K562 (cell line): ENCODE results near the gene ARHGAP12. TPM values are rescaled to one million over a fixed set of nuclear protein-coding genes. Genes with fewer than 3 reads are reported as not detected.

Experiments used
- BCOR ChIP-seq: fragments of 450-650 bp; IDR thresholded peaks from 2 replicates; pipeline ENCODE4 v1.6.1; 2016
- CBX5 ChIP-seq: IDR thresholded peaks from 2 replicates; pipeline ENCODE4 v1.6.1; 2014; ENCODE audit warnings: low read depth, borderline replicate concordance
- CHD4 ChIP-seq: fragments of 200-600 bp; sonication (generic); IDR thresholded peaks from 3 replicates; pipeline ENCODE4 v1.6.1; 2012; ENCODE audit warnings: low read depth, mild to moderate bottlenecking, mixed read lengths, low read length, inconsistent platforms; ENCODE audit not compliant: insufficient read depth, insufficient replicate concordance, poor library complexity, severe bottlenecking
- CXXC5 ChIP-seq: fragments of 250-450 bp; sonication (Bioruptor Pico); IDR thresholded peaks from 2 replicates; pipeline ENCODE4 v1.8.0; 2022; ENCODE audit warnings: inconsistent platforms, mild to moderate bottlenecking, moderate library complexity
- EP400 ChIP-seq: fragments of 450-650 bp; IDR thresholded peaks from 2 replicates; pipeline ENCODE4 v1.6.1; 2017; ENCODE audit warnings: antibody characterized with exemption, mild to moderate bottlenecking, moderate library complexity
- FUS ChIP-seq: fragments of 200-400 bp; formaldehyde crosslinking; optimal IDR thresholded peaks from 2 replicates; pipeline ENCODE3; 2017; ENCODE audit warnings: low read depth, low read length
- HDAC1 ChIP-seq, 2 experiments: fragments of 450-650 bp; IDR thresholded peaks; 2 replicates each; pipeline ENCODE4 v1.6.1; 2016 to 2017; ENCODE audit warnings: inconsistent platforms in 1 of 2, mild to moderate bottlenecking in 1 of 2, moderate library complexity in 1 of 2
- HIVEP1 ChIP-seq: fragments of 250-450 bp; sonication (Bioruptor Pico); IDR thresholded peaks from 2 replicates; pipeline ENCODE4 v1.4.0; 2020; ENCODE audit warnings: mild to moderate bottlenecking
- KAT7 ChIP-seq: sonication (generic); formaldehyde crosslinking; IDR thresholded peaks from 2 replicates; pipeline ENCODE4 v1.8.0; 2022; ENCODE audit warnings: missing genetic modification reagents, mild to moderate bottlenecking, borderline replicate concordance
- KLF13 ChIP-seq: fragments of 450-650 bp; IDR thresholded peaks from 2 replicates; pipeline ENCODE4 v1.6.1; 2016; ENCODE audit warnings: missing genetic modification characterization, low read depth, mild to moderate bottlenecking, missing compliant biosample characterization, moderate library complexity, borderline replicate concordance
- LARP7 ChIP-seq: fragments of 450-650 bp; IDR thresholded peaks from 2 replicates; pipeline ENCODE4 v1.6.1; 2016
- PHF20 ChIP-seq: fragments of 450-650 bp; IDR thresholded peaks from 2 replicates; pipeline ENCODE4 v1.6.1; 2018; ENCODE audit not compliant: partially characterized antibody
- POLR2G ChIP-seq: fragments of 200-400 bp; formaldehyde crosslinking; IDR thresholded peaks from 2 replicates; pipeline ENCODE4 v1.6.1; 2017; ENCODE audit warnings: low read depth, mild to moderate bottlenecking, antibody characterized with exemption, low read length, moderate library complexity
- PTTG1 ChIP-seq: fragments of 450-650 bp; IDR thresholded peaks from 2 replicates; pipeline ENCODE4 v1.6.1; 2016; ENCODE audit warnings: low read depth, mild to moderate bottlenecking, missing genetic modification characterization, missing compliant biosample characterization
- PYGO2 ChIP-seq: fragments of 450-650 bp; IDR thresholded peaks from 2 replicates; pipeline ENCODE4 v1.6.1; 2016; ENCODE audit warnings: mild to moderate bottlenecking, missing genetic modification characterization, moderate library complexity, missing compliant biosample characterization
- RBM39 ChIP-seq: fragments of 200-400 bp; formaldehyde crosslinking; optimal IDR thresholded peaks from 2 replicates; pipeline ENCODE3; 2018; ENCODE audit warnings: low read depth, low read length
- SIN3B ChIP-seq: fragments of 450-650 bp; IDR thresholded peaks from 2 replicates; pipeline ENCODE4 v1.6.1; 2017; ENCODE audit warnings: low read depth, mild to moderate bottlenecking, moderate library complexity
- ZNF584 ChIP-seq: fragments of 200-800 bp; sonication (Bioruptor generic); IDR thresholded peaks from 2 replicates; pipeline ENCODE4 v1.6.1; 2016; ENCODE audit warnings: low read depth, mild to moderate bottlenecking, missing genetic modification characterization, missing compliant biosample characterization
- polyA plus RNA-seq, 8 experiments: library from polyadenylated mRNA; depleted of rRNA in 4 of 8; stranded (reverse) in 5 of 8; unstranded in 3 of 8; fragments of >200 nt; fragmentation: Nextera tagmentation in 2 of 8; fragmentation: Illumina TruSeq in 1 of 8; extraction: Ambion mirVana in 2 of 8; extraction: Trizol in 1 of 8; gene quantifications; 2 replicates each; pipeline versions ENCODE4 v1.2.1 to v1.2.3, GENCODE V29; 2011 to 2014; ENCODE audit warnings: inconsistent platforms in 1 of 8, missing spikeins in 1 of 8
- total RNA-seq, 7 experiments: library from RNA; depleted of rRNA in 6 of 7; stranded (reverse); fragments of >200 nt in 6 of 7; fragmentation: Illumina TruSeq in 2 of 7; extraction: Trizol in 2 of 7; gene quantifications; 2 replicates each; pipeline versions ENCODE4 v1.2.1 to v1.2.3, GENCODE V29; 2011 to 2021; ENCODE audit warnings: low replicate concordance in 1 of 7
- TF ChIP-seq, protein P1 (sequence below): fragments of 450-650 bp; IDR thresholded peaks from 2 replicates; pipeline ENCODE4 v1.6.1; 2016; ENCODE audit warnings: low read depth
- TF ChIP-seq, protein P2 (sequence below): fragments of 450-650 bp; formaldehyde crosslinking; IDR thresholded peaks from 2 replicates; pipeline ENCODE4 v1.4.0; 2022; ENCODE audit warnings: mild to moderate bottlenecking, moderate library complexity
- TF ChIP-seq, protein P3 (sequence below): fragments of 250-450 bp; sonication (Bioruptor Pico); IDR thresholded peaks from 2 replicates; pipeline ENCODE4 v1.5.0; 2021

The ARHGAP12 gene
- total and polyA plus RNA-seq, 9 of the 15 experiments (the other 6 are each of a cell fraction or from before 2014, with no cell fraction given): 4.4 to 18.7 (median 10.1) TPM

DNA sequence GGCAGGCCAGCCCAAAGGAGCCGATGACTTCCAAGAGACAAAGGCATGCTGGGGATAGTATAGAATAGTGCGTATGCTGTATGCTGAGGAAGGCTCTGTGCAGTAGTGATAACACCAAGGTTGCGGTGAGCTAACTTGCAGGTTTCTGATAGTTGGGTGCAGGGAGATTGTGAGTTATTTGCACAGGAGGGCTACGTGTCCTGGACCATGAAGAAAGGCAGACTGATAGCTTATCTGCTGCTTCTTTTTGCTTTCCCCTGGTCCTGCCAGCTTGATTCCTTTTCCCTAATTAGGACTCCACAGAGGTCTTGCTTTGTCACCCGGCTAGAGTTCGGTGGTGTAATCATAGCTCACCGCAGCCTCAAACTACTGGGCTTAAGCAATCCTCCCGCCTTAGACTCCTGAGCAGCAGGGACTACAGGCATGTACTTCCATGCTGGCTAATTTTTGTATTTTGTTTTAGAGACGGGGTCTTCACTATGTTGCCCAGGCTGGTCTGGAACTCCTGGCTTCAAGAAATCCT, 43.9 kb upstream of the ARHGAP12 start (continued):
- TF ChIP-seq, protein P1, sequence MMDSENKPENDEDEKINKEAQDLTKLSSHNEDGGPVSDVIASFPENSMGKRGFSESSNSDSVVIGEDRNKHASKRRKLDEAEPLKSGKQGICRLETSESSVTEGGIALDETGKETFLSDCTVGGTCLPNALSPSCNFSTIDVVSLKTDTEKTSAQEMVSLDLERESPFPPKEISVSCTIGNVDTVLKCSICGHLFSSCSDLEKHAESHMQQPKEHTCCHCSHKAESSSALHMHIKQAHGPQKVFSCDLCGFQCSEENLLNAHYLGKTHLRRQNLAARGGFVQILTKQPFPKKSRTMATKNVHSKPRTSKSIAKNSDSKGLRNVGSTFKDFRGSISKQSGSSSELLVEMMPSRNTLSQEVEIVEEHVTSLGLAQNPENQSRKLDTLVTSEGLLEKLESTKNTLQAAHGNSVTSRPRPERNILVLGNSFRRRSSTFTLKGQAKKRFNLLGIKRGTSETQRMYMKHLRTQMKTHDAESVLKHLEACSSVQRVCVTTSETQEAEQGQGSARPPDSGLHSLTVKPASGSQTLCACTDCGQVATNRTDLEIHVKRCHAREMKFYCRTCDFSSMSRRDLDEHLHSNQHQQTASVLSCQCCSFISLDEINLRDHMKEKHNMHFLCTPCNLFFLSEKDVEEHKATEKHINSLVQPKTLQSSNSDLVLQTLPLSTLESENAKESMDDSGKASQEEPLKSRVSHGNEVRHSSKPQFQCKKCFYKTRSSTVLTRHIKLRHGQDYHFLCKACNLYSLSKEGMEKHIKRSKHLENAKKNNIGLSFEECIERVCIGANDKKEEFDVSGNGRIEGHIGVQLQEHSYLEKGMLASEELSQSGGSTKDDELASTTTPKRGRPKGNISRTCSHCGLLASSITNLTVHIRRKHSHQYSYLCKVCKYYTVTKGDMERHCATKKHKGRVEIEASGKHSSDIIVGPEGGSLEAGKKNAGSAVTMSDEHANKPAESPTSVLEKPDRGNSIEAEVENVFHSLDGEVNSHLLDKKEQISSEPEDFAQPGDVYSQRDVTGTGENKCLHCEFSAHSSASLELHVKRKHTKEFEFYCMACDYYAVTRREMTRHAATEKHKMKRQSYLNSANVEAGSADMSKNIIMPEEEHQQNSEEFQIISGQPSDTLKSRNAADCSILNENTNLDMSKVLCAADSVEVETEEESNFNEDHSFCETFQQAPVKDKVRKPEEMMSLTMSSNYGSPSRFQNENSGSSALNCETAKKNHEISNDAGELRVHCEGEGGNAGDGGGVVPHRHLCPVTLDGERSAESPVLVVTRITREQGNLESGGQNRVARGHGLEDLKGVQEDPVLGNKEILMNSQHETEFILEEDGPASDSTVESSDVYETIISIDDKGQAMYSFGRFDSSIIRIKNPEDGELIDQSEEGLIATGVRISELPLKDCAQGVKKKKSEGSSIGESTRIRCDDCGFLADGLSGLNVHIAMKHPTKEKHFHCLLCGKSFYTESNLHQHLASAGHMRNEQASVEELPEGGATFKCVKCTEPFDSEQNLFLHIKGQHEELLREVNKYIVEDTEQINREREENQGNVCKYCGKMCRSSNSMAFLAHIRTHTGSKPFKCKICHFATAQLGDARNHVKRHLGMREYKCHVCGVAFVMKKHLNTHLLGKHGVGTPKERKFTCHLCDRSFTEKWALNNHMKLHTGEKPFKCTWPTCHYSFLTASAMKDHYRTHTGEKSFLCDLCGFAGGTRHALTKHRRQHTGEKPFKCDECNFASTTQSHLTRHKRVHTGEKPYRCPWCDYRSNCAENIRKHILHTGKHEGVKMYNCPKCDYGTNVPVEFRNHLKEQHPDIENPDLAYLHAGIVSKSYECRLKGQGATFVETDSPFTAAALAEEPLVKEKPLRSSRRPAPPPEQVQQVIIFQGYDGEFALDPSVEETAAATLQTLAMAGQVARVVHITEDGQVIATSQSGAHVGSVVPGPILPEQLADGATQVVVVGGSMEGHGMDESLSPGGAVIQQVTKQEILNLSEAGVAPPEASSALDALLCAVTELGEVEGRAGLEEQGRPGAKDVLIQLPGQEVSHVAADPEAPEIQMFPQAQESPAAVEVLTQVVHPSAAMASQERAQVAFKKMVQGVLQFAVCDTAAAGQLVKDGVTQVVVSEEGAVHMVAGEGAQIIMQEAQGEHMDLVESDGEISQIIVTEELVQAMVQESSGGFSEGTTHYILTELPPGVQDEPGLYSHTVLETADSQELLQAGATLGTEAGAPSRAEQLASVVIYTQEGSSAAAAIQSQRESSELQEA: no peak
- TF ChIP-seq PTTG1 (tag): no peak
- TF ChIP-seq, protein P2, sequence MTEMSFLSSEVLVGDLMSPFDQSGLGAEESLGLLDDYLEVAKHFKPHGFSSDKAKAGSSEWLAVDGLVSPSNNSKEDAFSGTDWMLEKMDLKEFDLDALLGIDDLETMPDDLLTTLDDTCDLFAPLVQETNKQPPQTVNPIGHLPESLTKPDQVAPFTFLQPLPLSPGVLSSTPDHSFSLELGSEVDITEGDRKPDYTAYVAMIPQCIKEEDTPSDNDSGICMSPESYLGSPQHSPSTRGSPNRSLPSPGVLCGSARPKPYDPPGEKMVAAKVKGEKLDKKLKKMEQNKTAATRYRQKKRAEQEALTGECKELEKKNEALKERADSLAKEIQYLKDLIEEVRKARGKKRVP (CRISPR knock-in tag): peak; percentile 60; the same call in 1 of the 2 replicates
- TF ChIP-seq PHF20: peak; percentile 23
- TF ChIP-seq KLF13: no peak
- TF ChIP-seq CHD4: no peak
- peak; percentile 93 for TF ChIP-seq BCOR
- no peak for TF ChIP-seq HIVEP1 (CRISPR knock-in tag)
- no peak for TF ChIP-seq FUS
- peak; percentile 64 to 97; a peak in 3 of 4 replicates for TF ChIP-seq HDAC1 (IDR thresholded peaks at IDR 0.05)
- no peak for TF ChIP-seq KAT7 (CRISPR knock-in tag)
- TF ChIP-seq, protein P3, sequence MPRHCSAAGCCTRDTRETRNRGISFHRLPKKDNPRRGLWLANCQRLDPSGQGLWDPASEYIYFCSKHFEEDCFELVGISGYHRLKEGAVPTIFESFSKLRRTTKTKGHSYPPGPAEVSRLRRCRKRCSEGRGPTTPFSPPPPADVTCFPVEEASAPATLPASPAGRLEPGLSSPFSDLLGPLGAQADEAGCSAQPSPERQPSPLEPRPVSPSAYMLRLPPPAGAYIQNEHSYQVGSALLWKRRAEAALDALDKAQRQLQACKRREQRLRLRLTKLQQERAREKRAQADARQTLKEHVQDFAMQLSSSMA (CRISPR knock-in tag): no peak
- peak; percentile 84 for TF ChIP-seq ZNF584
- TF ChIP-seq CXXC5: peak; percentile 98
- TF ChIP-seq SIN3B: no peak
- TF ChIP-seq POLR2G: no peak
- TF ChIP-seq RBM39: no peak
- TF ChIP-seq EP400: peak; percentile 63
- no peak for TF ChIP-seq PYGO2
- TF ChIP-seq LARP7: no peak
- peak; percentile 80 for TF ChIP-seq CBX5
